Kasumi-1 (cell line): ENCODE measurements around the gene MT1H.

Source experiments
- DNase-seq, 2 experiments: peaks; one replicate each; lab custom pipeline; 2025; lab: John Stamatoyannopoulos, UW

Gene MT1H

GRCh38 chr16:56636616-56637413 lies 32.8 kb upstream of the MT1H start:
- no peak for DNase-seq

GRCh38 chr16:56637814-56638750 lies 31.5 kb upstream of the MT1H start, which contains the start of gene MT1A:
MT1A (plus strand) TSS chr16:56638666; CDS start chr16:56638739, 73 bp downstream.
- no peak for DNase-seq

- DNase-seq, result no peak
Observed at GRCh38 chr16:56639045-56639444, 30.6 kb upstream of the MT1H start.

- DNase-seq, result no peak
Observed at GRCh38 chr16:56640076-56640475, 29.5 kb upstream of the MT1H start.

- no peak for DNase-seq
Observed at GRCh38 chr16:56641166-56641565, 28.4 kb upstream of the MT1H start.

- DNase-seq, result no peak
Observed at GRCh38 chr16:56643080-56643778, 26.4 kb upstream of the MT1H start.

- DNase-seq, result no peak
Observed at GRCh38 chr16:56643833-56644232, 25.8 kb upstream of the MT1H start.

GRCh38 chr16:56645311-56645710 lies 24.3 kb upstream of the MT1H start:
- no peak for DNase-seq

- no peak for DNase-seq
Observed at GRCh38 chr16:56645838-56646237, 23.8 kb upstream of the MT1H start.

- no peak for DNase-seq
Observed at GRCh38 chr16:56647641-56648431, 21.8 kb upstream of the MT1H start.

GRCh38 chr16:56649271-56649670 lies 20.3 kb upstream of the MT1H start:
- no peak for DNase-seq

- no peak for DNase-seq
Observed at GRCh38 chr16:56649820-56650219, 19.8 kb upstream of the MT1H start.

- DNase-seq, result no peak
Observed at GRCh38 chr16:56651586-56651985, 18.0 kb upstream of the MT1H start, which contains the start of gene MT1B. MT1B (plus strand) TSS chr16:56651886; CDS start chr16:56651954, 68 bp downstream.

- no peak for DNase-seq
Observed at GRCh38 chr16:56652600-56652999, 17.0 kb upstream of the MT1H start.

- DNase-seq, result no peak
Observed at GRCh38 chr16:56653218-56653617, 16.4 kb upstream of the MT1H start.

- DNase-seq, result no peak
Observed at GRCh38 chr16:56657555-56658326, 11.9 kb upstream of the MT1H start, which contains the start of gene MT1F. MT1F (plus strand) TSS chr16:56657959; CDS start chr16:56658059, 100 bp downstream.

GRCh38 chr16:56658327-56658875 lies 11.2 kb upstream of the MT1H start:
- no peak for DNase-seq

- DNase-seq, result no peak
Observed at GRCh38 chr16:56662357-56663354, 7.0 kb upstream of the MT1H start.

GRCh38 chr16:56664506-56664905 lies 5.1 kb upstream of the MT1H start:
- DNase-seq, result no peak
